COLO829 (cell line): ENCODE results near the gene GFRA1.

Experiments
- DNase-seq: peaks from one replicate; pipeline ENCODE4 v3.0.0; 2012; ENCODE audit warnings: low spot score

Gene GFRA1

DNA sequence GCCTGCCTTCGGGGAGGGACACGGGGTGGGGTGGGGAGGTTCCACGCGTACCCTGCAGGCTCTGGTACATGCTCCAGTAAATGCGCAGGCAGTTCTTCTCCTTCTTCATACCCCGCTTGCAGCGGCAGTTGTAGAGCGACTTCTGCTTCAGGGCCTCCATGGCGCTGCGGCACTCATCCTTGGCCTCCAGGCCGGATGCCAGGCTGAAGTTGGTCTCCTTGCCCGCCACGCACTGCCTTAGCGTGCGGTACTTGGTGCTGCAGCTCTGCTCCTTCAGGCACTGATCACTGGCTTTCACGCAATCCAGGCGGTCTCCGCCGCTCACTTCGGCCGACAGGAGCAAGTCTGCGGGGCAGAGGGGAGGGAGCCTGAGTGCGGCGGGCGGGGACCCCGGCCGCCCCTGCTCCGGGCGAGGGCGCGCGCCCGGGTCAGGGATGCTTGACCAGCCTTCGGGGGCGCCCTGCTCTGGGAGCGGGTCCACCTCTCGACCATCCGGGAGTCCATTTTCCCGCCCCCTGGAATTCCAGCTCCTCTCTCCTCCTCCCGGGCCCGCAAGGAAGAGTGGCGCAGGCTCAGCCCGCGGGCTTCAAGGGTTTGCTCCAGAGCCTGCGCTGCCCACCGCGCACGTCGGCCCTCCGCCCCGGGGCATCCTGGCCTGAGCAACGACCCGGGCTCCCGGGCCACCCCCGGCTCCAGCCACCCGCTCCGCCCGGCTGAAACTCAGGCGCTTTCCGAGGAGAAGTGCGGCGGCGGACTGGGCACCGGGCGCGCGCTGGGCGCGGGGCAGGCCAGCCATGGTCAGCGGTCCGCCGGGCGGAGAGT lies 2.0 kb downstream of the GFRA1 start:
- no peak for DNase-seq

DNA sequence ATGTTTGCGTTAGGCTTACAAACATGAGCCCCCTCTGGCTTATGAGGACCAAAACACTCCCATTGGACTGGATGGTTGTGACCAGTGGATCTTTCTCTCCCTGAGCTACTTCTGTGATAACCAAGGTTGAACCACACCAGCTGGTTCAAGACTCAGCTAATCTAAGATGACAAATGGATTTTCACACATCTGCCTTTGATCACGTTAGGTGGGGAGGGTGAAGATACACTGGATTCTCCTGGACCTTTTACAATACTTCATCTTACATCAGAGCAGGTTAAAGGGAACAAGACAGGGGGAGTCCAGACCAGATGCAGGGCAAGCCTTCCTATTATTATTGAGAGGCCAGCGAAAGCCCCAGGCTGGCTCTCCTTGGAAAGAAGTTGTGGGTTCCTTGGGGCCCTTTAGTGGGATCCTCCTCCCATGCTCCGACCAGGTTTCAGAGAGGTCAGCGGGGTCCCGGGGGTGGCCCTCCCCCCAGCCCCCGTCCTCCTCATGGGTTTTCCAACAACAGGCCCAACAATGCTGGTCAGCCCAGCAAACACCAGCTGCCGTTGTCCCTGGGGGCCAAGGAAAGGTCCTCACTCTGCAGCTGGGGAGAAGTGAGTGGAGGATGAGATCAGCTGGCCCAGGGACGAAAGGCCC lies 2.8 kb downstream of the GFRA1 start:
- no peak for DNase-seq

DNA sequence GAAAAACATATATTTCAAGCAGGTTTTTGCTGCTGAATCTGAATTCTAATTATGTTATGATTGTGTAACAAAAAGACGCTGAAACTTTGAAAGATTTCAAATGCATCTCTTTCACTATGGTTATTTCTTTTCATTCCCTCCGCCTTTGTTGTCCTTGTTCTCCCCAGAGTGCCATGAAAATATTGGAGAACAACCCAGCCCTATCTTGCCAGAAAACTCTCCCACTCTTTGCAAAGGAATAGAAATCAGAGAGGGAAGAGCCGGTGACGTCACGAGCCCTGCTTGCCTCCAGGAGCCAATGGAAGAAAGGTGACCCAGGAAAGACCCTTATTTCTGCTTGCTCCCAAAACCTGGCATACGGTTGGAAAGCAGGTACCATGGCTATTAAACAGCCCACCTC lies 3.4 kb downstream of the GFRA1 start:
- no peak for DNase-seq

DNA sequence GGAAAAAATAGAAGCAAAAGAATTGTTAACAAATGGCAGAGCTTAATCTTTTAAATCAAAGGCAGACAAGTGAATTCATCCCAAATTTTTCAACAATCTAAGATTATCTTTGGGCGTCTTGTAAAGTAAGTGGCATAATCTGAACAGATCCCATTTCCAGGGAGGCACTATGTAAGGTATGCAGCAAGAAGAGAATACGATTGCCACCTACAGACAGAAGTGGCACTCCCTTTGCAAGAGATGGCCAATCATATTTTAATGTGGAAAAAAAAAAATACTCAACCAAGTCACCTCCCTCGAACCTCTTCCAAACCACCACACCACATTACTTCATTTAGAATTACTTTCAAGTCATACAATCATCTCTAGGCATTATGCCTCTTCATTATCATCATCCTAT lies 4.0 kb downstream of the GFRA1 start:
- no peak for DNase-seq

DNA sequence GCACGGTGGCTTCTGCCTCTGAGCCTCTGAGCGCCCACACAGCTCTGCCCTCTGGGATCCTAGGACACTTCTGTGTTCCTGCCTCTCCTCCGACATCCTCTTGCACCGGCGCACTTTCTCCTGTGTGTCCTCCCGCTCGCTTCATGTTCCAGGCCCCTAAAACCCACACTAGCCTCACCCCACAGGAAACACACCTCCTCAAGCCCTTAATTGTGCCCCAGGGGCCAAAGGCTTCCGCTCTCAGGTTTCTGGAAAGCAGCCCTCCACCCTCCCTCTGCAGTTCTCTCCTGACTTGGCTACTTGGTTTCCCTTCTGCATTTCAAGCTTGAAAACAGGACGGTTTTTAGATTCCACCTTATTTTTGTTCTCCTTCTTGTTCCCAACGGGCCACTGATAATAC lies 7.3 kb downstream of the GFRA1 start:
- no peak for DNase-seq

DNA sequence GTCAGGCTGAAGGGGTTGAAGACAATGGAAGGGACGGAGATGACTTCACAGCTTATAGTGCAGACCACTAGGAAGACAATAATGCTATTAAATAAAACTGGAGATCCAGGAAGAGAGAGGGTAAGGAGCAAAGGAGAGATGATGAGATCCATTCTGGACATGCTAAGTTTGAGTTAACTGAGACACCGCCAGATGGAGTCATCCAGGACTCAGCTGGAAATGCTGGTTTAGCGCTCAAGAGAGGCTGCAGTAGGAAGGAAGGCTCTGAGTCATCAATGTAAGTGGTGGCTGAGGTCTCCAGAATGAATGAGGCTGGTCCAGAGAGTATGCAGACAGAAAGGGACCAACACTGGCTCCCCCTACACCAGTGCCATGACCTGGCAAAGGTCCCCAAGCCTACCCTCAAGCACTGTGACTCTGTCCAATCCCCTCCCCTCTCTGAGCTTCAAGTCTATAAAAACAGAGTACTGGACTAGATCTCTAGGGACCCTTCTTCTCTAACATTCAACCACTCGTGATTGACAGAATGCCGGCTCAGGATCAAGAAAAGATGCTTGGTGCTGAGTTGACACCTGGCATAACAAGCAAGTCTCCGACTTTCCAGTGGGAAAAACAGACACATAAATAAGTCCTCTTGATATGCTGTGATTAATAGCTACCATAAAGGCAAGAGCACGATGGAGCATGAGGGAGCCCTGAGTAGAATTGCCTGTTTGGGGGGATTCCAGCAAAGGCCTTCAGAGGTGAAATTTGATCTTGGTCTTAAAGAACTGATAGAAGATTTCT lies 8.9 kb downstream of the GFRA1 start:
- DNase-seq = no peak

DNA sequence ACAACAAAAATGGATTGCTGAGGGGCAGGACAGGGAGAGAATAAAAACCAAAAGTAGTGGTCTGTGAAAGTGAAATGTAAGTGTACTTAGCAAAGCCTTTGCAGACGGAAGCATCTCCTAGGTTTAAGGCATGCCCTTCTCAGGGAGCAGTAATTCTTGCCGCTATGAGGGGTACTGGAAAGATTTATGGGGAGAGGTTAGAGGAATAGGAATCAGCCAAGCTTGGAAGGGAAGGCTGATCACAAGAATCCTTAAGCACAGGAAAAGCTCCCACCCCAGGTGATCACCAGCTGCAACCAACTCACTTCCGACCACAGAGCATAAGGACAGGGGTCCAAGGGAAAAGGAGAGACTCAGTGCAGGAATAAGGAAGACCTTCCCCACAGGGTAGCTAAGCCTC lies 10.3 kb downstream of the GFRA1 start:
- no peak for DNase-seq

DNA sequence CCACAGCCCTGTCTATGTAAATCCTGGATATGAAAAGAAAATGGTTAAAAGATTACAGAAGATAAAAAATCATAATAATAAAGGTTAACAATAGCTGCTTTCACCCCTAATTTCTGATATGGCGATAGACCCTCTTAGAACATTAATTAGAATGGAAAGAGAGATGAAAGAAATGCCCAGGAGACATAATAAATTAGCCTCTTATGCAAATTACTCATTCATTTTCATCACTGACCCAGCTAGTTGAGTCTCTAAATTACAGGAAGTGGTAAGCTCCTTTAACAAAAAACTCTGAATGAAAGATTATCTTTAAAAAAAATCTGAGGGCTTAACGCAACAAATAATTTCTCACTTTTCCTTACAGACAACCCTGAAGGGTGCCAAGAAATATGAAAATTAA lies 12.4 kb downstream of the GFRA1 start:
- DNase-seq = no peak

DNA sequence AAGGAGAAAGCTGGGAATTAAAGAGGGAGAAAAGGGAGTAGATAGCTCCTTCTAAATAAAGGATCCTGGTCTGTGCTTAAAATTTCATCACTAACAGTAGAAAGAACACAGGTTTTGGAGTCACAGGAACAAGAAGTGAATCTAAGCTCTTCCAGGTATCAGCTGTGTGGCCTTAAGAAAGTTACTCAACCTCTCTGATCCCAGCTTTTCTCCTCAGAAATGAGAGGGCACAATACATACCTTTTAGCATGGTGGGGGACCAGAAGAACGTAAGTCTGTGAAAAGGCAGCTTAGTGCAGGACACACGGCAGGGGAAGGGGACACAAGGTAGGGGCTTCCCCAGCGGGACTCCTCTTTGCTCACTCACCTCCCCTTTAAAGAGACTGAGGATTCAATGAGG lies 13.4 kb downstream of the GFRA1 start:
- DNase-seq = no peak

DNA sequence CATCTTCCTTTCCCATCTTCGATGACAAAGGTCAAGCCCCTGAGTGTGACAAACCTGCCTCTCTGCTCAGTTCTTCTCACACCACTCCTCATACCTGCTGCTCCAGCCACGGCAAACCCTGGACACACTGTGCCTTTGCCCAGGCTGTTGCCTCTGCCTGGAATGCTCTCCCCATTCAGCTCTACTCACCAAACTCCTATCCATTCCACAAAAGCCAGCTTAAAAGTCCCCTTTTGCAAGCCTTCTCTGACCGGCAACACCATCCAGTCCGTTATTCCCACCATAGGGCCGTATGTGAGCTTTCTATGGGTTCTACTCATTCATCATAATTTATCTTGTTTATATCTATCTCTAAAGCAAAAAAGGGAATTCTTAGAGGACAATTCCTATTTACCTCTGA lies 15.2 kb downstream of the GFRA1 start:
- DNase-seq = no peak

DNA sequence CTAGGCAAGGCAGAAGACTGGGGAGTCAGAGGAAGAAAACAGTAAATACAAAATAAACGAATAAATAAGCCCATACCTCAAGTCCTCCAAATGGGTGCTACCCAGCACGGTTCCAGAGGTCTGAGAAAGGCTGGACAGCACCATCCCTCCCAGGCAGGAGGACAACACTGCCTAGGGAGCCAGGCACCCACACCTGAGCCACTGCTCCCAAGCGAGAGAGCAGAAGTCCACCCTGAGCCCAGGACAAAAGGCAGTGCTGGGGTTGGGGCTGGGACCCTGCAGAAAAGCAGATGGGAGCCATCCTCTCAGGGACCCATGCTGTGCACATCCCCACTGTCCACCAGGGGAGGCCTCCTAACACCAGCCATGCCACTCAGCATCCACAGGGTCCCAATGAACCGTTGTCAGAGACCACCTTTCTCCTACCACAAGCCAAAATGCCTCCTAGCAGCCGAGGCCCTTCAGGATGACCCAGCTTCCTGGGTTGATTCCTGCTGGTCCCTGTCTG lies 16.2 kb downstream of the GFRA1 start:
- DNase-seq = no peak

DNA sequence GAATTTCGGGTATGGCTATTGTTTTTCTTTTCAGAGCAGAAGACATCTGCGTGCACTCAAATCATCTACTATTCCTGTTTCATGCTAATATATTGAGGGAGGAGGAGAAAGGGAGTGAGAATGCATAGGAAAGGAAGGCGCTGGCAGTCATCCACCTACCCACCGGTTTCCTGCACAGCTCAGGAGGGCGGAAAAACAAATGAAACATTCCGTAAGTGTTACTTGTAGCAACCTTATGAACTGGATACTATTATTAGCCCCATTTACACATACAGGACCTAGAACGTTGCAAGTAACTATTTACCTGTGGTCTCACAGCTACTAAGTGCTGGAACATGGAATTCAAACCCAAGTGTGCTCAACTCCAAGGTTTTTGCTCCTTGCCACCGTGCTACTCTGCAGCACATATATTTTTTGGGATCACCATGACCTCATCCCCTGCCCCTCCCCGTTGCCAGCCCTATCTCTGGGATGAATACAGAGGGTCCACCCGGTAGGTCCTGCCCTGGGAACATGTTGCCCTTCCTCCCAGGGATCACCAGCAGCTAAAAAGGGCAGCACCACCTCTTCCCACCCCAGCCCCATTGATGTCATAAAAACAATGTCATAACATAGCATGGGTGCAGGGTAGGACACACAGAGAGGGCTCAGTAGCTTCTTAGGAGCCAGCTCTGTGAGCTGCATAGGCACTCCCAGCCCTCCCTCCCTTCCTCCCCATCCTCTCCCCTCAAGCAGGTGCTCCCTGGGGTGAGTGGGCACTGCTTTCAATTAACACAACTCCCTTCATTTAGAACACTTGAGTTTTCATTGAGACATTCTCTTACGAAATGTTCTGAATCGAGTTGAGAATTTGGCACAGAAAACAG lies 16.9 kb downstream of the GFRA1 start:
- DNase-seq = no peak

DNA sequence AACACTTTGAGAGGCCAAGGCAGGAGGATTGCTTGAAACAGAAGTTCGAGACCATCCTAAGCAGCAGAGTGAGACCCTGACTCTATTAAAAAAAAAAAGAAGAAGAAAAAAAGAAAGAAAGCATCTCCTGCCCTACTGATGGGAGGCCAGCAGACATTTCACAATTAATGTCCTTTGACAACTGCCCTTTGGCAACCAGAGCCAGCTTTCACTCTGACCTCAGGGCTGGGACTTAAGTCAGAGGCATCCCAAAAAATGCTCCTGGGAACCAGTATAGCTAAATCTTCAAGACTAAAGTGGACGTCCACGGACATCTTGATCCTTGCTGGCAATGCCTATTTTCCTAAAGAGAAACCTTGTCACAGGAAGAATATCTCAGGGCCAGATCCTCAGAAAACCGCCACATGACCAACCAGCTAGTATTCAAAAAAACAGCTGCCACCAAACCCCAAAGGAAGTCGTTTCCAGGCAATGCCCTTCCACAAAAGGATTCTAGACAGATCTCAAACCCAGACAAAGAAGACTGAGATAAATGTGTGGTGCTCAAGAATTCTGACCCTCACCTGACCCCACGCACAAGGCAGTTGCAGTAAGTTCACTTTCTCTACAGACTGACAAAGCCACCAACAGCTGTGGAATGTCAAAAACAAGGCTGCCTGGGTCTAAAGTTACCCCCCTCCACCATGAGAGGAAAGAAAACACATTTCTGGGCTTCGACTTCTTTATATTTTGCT lies 18.4 kb downstream of the GFRA1 start:
- DNase-seq = no peak

DNA sequence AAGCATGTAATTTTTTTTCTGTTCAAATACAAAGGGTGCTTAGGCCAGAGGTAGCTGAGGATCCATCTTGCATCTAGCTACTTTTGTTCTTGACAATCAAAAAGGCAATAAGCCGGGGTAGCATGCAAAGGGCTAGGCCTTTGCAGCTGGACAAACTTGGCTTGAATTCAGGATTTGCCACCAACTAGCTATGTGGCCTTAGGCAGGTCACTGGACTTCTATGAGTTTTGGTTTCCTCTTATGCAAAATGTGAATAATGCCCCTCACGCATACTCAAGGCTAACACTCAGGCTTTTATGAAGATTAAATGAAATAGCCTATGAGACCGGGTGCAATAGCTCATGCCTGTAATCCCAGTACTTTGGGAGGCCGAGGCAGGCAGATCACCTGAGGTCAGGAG lies 19.3 kb downstream of the GFRA1 start:
- DNase-seq = no peak

DNA sequence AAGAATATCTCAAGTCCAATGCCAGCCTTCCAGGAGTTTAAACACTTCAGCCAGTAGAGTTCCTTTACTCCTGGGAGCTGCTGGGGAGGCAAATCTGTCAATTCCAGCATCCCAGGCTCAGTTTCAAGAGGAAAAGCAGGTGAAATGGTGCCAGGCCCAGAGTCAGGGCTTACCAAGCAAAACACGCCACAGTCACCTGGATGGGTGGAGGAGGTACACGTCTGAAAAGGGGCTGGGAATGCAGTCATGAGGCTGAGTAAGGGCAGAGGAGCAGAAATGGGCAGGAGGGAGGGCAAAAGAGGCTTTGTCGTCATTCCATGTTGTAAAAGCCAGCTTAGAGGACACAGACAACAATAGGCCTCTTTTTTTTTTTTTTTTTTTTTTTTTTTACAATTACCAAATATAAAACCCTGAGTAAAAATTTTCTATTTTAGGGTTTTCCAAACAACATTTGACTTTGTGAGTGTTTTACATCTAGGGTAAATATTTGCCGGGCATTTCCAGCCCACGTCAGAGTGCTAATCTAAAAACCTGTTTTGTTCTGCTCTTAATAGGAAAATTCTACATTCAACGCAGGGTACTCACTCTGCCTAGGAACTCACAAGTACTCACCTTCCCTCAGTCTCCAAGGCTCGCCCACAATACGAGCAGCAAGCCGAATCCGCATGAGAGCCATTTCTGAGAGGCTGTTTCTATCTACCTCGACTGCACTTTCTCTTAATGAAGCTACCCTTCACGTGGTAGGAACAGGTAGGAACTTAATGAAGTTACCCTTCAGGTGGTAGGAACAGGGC lies 21.2 kb downstream of the GFRA1 start:
- no peak for DNase-seq

DNA sequence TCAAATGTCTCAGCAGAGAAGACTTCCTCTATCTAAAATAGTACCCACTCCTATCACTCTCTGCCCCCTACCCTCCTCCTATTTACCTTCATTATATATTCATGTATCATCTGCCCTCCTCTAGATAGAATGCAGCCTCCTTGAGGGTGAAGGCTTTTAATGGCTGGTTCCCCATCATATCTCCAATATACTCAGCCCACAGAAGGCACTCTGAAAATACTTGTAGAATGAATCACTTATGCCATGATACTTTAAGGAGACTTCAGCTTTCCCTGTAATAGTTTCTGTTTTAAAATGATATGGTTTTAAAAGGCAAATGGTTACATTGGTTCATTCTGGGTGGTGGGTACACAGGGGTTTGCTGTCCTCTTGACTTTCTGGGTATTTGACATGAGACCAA lies 25.3 kb downstream of the GFRA1 start:
- DNase-seq = no peak

DNA sequence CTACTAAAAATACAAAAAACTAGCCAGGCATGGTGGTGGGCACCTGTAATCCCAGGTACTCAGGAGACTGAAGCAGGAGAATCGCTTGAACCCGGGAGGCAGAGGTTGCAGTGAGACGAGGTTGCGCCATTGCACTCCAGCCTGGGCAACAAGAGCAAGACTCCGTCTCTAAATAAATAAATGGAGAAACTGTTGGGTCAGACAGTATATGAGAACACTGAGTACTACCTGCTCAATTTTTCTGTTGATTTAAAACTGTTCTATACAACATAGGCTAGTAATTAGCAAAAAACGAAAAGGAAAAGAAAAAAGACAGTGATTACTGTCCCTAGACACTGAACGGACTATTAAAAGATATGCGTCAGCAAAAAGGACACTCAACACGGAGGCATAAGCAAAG lies 26.7 kb downstream of the GFRA1 start:
- DNase-seq = no peak

DNA sequence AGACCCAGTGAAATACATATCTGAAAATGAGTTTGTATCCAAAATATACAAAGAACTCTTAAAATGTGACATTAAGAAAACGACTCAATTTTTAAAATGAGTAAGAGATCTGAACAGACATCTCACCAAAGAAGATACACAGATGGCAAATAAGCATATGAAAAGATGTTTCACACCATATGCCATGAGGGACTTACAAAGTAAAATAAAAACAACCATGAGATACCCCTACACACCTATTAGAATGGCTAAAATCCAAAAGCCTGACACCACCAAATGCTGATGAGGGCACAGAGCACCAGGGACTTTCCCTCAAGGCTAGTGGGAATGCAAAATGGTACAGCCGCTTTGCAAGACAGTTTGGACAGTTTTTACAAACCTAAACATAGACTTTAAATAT lies 27.9 kb downstream of the GFRA1 start:
- DNase-seq = no peak

DNA sequence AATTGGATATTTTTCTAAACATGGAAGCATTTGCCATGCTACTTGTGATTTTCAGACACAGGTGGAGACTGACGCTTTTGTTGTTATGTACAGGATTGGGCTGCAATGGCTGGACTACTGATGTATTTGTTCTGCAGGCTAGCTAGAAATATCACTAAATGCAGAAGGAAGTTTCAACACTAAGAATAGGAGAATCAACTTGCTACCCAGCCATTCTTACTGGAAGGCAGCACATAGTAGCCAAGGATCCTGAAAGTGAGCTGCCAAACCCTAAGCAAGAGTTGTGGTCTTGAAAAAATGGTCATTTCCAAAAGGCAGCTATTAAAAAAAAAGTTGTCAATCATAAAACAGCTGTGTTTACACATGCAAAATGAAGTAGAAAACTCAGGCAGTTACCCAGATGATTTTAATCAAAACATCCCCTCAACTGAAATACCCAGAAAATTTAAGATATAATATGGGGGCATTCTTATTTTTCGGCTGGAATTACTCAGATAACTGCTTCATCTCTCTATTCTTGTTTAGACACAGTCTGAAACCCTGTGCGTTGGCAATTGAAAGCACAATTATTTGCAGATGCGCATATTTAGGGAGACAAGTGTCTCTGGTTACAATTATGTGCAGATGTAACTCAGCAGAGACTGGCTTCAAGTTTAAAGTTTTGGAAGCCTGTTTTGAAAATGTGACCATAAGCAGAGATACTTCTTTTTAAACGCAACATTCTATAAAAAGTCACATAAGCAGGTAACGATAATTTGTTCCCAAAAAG lies 31.2 kb downstream of the GFRA1 start:
- DNase-seq = no peak

DNA sequence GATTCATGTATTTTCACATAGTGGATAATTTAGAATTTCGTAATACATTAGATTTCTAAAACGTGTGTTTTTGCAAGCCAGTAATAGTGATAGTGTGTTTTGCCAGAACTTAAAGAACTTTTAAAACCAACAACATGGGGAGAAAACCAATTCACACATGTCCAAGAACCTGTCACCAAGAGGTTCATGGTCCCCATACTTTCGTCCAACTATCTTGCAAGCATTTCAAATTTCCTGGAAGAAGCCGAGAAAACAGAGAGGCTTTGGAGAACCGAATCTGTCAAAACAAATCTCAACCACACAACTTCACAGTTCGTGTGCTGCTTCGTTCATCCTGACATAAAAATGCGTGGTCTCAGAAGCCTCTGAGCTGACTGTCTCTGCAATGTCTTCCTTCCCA lies 31.9 kb downstream of the GFRA1 start:
- no peak for DNase-seq
